Activated CD8-positive, alpha-beta memory T cell treated with anti-CD3 and anti-CD28 coated beads for 24 hours (primary cell): Measurements from ENCODE around the gene AMN.

Experiments used
- DNase-seq: peaks from one replicate; pipeline ENCODE4 v3.0.0-alpha.2; 2020

AMN gene

GRCh38 chr14:102930138-102930752 lies 7.8 kb downstream of the AMN start:
- no peak for DNase-seq

- no peak for DNase-seq
Observed at GRCh38 chr14:102930753-102931579, 8.5 kb downstream of the AMN start.

- no peak for DNase-seq
Observed at GRCh38 chr14:102931580-102932285, 9.3 kb downstream of the AMN start.

- DNase-seq: no peak
Observed at GRCh38 chr14:102932484-102933248, 10.2 kb downstream of the AMN start.

DNA sequence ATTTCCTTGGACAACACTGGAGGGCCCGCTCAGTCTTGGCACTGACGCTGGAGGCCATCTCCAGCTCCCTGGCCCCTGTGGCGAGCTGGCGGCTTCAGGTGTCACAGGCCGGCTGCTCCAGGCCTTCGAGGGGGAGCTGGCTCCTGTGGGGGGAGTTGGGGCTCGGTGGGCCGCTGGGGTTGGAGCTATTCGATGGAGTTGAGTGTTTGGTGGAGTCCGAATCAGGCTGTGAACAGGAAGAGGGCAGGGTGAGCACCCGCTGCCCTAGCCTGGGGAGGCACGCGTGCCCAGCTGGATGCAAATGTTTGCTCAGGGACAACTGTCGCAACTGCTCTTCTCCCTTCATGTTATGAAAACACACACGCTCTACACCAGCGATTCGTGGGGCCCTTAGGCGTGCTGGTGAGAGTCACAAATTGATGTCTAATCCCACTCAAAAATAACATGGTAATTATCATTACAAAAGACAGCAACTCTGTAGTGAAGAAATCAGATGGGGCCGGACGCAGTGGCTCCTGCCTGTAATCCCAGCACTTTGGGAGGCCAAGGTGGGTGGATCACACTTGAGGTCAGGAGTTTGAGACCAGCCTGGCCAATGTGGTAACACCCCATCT lies 11.3 kb downstream of the AMN start:
- DNase-seq: no peak

GRCh38 chr14:102935756-102936155 lies 13.3 kb downstream of the AMN start:
- no peak for DNase-seq

DNA sequence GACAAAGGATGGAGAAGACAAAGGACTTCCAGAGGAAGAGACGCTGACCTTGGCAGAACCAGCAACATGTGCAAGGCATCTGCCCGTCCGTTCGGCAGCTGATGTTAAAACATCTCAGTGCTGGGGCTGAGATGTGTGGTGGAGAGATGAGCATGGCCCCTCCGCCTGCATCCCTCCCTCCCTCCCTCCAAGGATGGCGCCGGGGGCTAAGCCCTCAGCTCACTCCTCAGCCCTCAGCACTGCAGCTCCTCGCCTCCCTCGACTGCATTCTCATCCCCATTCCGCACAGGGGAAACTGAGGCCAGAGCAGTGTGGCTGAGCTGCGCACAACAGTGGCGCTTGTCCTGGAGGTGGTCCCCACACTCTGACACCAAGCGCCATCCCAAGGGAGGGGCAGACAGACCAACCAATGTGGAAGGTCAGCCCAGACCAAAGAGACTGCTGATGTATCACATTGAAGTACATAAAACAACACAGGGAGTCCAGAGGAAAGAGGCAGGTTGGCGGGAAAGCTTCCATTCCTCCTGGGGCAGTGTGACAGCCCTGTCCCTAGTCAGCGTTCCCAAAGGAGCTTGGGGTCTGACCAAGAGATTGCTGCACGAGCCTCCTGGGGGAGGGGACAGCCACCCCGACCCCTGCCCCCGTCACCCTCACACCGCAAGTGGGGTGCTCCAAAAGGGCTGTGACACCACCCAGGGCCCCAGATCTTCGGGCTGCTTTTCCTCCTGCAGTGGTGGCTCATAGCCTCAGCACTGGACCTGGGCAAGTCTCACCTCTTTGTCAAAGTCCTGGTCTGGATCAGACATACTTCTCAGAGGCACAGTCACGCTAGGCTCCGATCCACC lies 15.1 kb downstream of the AMN start:
- DNase-seq: no peak

- DNase-seq: no peak
Observed at GRCh38 chr14:102938191-102938590, 15.7 kb downstream of the AMN start.

- DNase-seq: no peak
Observed at GRCh38 chr14:102939329-102939728, 16.9 kb downstream of the AMN start.

- DNase-seq: no peak
Observed at GRCh38 chr14:102939820-102940561, 17.5 kb downstream of the AMN start.

DNA sequence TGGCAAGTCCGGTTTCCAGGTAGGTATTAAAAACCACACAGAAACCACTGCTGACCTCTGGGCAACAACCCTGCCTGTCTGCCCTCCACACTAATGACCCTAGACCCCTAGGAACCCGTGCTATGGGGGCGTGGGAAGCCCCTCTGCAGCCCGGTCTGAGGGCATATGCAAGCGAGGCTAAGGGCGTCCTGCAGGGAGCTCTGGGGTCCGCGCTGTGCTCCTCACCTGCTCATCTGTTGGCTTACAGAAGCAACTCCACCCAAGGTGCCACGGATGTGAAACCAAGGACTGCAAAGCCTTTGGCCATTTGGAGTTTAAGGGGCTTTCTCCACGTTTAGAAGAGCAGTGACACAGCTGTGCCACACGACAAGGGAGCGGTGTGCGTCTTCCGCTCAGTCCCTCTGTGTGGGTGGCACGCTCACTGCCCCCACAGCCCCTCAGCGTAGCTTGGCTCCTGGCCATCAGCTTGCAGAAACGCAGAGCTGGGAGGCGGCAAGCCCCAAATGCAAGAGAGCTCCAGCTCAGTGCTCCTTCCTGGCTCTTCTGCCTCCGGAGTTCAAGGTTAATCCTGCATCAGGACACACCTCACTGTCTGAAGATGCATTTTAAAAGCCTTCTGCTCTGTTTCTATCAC lies 18.4 kb downstream of the AMN start:
- DNase-seq: no peak

DNA sequence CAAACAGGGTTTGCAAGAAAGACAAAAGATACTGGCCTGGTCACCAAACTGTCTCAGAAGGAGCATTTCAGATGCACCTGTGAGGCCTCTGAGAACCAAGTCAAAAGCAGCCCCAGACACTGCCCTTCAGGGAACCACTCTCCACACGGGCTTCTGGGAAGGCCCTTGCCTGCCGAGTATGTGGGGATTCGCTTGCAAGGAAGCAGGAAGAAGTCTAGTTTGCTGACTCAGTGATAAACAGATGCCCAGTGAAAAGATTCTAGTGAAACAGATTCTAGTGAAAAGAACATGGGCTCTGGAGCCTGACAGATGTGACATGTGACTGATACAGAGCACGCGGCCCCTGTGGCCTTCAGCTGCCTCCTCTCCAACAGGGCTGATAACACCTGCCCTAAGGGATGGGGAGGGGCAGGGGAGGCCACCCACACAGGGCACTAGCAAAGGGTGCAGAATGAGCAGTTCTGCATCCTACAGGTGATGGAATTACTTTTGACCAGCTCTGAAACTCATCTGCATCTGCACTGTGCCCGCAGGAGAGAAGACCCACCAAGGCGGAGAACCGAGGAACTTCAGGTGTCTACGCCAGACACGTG lies 19.1 kb downstream of the AMN start:
- DNase-seq: no peak

DNA sequence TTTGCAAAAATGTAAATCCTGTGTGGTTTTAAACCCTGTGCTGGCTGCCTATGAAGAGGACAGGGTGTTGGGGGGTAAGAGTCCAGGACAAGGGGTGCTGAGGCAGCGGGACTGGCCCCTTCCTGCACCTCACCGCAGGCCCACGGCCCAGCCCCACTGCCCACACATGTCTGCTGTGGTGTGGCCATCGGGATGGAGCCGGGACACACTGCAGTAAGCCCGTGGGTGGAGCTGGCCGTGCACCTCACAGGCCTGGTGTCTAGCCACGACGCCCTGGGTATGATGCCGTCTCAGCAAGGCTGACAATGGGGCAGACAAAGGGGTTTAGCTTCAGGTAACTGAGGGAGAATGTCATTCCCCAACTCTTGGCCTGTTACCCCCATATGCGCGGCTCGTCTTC lies 19.6 kb downstream of the AMN start:
- no peak for DNase-seq

DNA sequence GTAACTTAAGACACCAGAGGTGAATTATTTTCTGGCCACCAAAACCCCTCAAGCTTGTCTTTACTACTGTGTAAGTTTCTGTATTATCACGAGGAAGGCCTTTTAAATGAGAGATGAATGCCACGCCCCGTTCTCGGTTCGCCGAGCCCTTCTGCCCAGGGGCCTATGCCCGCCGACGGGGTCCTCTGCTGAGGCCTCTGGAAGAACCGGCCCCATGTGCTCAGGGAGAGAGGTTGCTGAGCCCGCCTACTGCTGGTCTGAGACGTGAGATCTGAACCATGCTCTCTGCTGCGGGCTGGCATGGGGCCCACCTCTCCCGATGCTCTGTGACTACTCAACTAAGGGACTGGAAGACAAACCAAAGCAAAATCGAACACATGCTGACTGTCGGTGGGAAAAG lies 21.0 kb downstream of the AMN start:
- DNase-seq: no peak

- DNase-seq: no peak
Observed at GRCh38 chr14:102943979-102944378, 21.5 kb downstream of the AMN start.

- no peak for DNase-seq
Observed at GRCh38 chr14:102944448-102945330, 22.2 kb downstream of the AMN start.

DNA sequence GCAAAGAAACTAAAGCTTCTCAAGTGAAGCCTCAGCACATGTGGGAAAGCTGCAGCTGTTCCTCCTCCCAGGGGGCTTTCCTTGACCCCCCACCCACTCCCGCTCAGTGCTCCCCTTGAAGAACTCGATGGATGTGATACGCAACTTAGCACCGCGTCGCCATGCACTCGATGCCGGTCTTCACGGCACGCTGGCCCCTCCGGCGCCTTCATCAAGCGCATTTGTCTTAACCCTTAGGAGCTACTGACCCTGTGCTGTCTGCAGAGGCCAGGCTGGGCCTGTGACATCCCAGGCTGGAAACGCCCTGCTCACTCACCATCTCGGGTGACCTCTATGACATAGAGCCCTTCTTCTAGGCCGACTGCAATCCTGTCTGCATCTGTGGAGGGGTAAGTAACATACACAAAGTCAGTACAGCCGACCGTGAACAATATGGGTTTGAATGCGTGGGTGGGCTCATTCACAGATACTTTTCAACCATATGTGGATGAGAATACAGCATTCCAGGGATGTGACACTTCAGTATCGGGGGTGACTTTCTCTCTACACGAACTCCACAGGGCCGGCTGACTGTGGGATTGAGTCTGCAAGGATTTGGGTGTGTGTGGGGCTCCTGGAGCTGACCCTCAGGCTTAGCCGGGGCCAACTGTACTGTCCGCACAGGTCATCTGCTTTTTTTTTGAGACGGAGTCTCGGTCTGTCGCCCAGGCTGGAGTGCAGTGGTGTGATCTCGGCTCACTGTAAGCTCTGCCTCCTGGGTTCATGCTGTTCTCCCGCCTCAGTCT lies 23.1 kb downstream of the AMN start:
- no peak for DNase-seq
